GM18498 (cell line): Measurements from ENCODE around the gene FOXQ1.
"Not testable (repeated sequence)": the region's sequence is repeated elsewhere in the genome, so short reads cannot be mapped to it uniquely, and the experiment has no call there.

Source experiments
- ATAC-seq: cut with Tn5 transposase; IDR thresholded peaks from one replicate; pipeline ENCODE4 v1.9.1; 2021; ENCODE audit warnings: mild to moderate bottlenecking, moderate library complexity; ENCODE audit not compliant: unreplicated experiment

Gene FOXQ1

DNA sequence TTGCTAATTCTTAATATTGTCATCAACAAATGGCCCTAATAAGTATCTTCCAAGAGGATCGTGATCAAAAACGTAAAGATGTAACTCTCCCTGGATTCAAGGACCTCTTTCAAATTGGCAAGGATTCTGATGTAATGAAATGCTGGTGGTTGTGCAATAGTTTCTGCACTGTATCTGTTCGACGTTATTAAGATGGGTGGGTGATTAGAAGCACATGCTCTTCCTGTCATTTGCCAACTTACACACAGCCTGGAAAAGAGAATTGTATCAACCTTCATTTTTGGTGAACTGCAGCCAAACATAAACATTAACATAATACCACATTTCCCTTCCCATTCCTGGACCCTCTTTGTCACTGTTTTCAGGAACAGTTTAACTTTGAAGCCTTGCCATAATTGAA is 9.8 kb downstream of the FOXQ1 start:
- no peak for ATAC-seq

DNA sequence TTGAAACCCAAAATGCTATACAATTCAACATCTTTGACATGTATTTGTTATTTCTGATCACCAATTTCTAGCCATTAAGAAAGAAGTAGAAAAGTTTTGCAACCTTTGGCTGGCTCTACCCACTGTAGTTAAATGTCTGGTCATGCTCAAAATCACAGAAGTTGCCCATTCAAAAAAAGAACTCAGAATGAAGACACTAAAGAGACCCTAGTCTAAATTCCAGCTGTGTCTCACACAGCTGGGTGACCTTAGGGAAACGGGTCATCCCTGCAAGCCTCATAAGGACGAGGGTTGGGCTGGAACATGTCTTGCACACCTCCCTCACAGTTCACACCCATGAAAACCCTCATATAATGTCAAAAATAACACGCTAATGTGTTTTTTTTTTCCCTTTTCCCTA is 10.3 kb downstream of the FOXQ1 start:
- no peak for ATAC-seq

DNA sequence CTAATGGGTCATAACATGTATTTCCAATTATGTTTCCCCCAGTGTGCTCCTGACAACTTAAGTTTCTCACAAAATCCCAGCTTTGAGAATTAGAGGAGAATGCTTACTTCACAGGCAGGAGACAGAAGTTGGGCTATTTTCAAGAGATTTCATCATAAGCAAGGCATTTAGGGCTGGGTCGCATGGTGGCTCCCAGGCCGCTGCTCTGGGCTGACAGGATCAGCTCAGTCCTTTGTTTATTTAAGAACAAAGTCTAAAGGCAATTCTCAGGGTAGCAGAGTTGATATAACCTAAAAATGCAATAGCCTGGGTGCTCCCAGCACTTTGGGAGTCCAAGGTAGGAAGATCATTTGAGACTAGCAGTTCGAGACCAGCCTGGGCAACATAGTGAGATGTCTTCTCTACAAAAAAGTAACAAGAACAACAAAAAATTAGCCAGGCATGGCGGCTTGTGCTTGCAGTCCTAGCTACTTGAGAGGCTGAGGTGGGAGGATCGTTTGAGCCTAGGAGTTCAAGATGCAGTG is 10.9 kb downstream of the FOXQ1 start:
- no peak for ATAC-seq

DNA sequence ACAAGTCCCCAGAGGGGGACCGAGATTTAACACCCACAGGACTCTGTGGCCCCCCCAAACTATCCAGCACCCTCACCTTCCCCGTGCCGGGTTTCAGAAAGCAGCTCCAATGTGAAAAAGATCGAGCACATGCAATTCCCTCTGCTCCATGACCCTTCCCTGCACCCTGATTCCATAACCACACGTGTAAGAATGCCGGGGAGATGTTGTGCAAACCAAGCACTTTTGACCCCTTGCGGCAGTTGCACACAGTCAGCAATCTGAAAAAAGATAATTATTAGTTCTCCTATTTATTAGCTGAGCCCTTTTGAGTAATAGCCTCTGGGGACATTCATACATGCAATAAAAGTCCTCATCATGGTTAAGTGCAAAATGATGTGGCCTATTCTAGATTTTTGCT is 13.0 kb downstream of the FOXQ1 start:
- ATAC-seq: no peak

DNA sequence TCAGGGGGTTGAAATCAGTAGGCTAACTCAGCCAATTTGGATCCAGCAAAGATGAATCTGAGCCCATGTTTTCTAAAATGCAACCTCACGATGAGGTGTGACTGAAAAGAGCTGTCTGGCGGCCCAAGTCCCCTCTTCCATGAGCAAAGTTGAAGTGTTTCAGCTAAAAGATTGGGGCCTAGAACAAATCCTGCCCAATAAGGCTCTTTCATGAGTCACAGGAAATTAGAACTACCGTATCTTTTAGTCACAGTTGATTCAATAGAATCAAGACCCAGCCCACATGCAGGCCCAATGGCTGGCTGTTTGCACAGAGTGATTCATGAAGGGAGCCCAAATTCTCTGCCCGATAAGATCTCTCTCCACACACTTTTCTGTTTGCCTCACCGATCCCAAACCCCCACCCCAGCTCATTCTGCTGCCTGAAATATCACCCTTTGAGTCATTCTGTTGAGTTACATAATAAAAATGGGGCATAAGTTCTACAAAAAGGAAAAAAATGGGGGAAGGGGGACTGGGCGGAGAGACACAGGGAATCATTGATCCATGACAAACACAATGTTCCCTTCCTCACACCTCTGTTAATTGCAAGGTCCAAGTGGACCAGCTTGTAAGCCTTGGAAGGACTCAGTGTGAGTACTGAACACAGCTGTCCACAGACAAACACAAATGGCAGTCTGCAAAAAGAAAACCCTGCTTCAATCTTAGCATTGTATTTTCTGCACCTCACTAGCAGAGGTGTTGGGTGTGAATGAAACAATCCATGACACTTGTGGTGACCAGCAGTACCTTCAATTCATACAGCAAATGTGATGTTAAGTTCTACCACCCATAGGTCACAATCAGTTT is 13.8 kb downstream of the FOXQ1 start:
- no peak for ATAC-seq

DNA sequence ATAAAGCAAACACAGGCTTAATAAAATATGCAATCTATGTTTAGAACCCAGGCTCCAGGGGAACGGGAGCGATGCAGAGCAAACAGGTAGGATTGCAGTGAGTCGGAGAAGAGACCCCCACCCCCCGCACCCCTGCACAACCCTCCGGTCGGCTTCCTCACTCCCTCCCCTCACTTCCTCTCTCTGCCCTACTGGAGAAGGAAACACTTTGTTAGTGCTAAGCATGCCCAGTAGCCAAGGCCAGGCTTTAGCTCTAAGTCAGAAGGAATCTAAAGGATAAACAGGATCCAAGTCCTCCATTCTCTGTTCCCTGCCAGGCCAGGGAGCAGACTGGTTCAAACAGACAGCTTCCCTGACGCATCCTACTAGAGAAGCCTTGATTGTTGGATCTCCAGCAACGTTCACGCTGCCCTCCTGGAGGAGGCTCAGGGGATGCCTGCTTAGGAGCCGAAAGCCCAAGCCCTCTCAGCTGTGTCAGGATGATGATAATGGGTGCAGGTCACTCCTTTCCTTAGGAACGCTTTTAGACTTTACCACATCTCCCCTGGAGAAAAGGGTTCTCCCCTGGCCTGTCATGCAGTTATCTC is 14.7 kb downstream of the FOXQ1 start:
- no peak for ATAC-seq

DNA sequence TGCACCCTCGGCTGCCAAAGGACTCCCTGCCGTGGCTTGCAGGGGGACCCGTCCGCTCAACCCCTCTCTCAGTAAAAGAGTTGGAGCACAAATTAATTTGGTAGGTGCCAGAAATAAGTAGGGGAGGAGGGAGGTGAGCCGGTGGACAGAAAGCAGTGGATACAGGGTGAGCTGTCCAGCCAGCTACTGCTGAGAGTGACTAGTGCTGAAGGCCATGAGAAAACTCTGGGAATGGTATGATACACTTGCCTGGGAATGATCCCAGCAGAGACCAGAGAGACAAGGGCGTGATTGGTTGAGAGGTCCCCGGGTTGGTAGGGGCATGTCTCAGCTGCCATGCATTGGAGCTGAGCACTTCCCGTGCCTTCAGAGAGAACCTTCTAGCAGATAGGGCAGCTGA is 15.7 kb downstream of the FOXQ1 start:
- ATAC-seq: no peak

DNA sequence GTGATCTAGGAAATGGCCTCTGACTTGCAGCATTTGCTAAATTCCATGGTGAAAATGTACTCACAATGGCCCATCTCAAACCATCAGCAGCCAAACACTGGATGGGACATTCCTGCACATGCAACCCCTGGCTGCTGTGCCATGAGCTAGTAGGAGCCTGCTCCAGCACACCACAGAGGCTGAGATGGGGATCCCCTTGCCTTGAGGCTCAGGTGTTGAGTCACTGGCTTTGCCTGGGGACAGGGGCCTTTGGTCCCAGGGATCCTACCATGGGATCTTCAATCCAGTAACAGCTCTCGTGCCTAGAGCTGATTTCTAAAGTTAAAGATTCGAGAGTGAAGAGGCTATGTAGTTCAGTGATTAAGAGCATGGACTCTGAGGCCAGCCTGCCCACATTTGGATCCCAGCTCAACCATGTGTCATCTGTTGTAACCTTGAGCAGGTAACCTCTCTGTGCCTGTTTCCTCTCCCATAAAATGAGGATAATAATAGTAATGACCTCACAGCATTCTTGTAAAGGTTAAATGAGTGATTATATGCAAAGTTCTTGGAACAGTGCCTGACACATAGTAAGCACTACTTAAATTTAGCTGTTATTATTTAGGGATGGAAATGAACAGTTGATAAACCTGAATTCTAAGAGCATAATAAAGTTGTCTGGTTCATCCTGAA is 16.4 kb downstream of the FOXQ1 start:
- no peak for ATAC-seq

DNA sequence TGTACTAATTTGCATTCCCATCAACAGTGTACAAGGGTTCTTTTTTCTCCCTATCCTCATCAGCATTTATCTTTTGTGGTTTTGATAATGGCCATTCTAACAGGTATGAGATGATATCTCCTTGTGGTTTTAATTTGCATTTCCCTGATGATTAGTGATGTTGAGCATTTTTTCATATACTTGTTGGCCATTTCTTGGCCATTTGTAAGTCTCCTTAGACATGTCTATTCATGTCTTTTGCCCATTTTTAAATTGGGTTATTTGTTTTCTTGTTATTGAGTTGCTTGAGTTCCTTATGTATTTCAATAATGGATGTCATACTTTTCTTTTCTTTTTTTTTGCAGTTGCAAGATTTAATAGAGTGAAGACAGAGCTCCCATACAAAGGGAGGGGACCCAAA is 17.8 kb downstream of the FOXQ1 start:
- no peak for ATAC-seq

DNA sequence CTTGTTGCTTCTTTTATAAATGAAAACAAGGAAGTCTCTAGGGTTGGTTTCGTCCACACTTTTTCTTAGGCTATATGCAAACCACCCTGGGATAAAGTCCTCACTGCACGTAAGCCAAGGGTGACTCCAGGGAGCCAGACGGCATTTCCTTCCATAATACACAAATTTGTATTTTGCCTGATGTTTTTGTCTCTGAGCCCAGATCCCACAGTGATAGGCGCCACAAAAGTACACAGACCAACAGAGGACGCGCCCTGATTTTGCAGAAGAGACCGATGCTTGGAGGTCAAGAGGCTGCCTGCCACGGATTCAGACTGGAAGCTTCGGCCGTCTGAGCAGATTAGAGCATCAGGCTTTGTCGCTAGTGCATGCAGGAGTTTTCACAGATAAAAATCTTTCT is 22.8 kb downstream of the FOXQ1 start:
- no peak for ATAC-seq

DNA sequence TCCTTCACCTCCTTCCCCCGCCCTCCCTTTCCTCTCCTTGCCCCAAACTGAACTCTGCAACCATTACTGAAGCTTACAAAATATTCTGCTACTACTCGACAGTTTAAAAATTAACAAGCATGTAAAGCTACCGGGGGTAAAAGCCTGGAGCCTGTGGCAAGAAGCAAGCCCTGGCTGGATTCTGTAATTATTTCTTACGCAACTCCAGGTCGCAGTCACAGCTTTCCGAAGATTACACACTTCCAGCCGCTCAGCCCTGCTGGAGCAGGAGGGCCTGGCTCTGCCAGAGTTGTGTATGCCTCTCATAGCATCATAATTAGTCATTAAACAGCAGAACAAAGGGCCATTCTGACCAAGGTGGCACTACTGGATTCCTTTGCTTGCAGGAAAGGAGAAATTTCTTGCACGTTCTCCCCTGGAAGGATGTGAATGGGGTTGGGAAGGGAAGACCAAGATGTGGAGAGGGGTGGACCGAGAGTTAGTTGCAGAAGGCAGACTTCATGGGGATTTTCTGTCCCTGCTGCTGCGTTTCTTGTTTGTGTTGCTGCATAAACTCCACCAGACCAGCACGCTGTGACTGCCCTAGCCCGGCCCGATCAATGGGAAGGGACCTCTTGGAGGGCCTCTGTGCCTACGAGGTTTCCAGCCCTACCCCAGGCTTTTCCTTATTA is 23.6 kb downstream of the FOXQ1 start:
- no peak for ATAC-seq

DNA sequence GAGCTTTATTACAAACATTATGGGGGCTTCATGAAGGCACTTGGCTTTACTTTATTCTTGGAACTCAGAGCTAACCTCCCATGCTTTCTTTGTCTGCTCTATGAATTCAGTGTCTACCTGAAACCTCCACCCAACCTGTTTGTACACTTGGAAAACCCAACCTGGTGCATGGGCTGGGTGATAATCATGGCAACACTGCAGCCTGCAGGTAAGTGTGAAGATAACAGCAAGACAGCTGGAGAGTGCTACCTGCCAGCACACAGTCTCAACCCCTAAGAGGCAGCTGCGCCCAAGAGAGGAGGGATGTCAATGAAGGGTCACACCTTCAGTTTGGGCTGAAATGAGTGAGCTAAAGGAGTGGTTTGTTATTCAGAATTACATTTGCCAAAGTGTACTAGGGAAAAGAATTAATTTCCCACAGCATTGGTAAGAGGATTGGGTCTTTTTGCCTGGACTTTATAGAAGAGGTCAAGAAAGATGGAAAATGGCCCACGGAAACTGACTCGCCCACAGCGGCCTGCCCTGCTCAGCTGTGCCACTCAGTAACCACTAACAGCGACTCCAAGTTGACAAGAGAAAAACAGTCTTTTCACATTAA is 24.4 kb downstream of the FOXQ1 start:
- no peak for ATAC-seq

DNA sequence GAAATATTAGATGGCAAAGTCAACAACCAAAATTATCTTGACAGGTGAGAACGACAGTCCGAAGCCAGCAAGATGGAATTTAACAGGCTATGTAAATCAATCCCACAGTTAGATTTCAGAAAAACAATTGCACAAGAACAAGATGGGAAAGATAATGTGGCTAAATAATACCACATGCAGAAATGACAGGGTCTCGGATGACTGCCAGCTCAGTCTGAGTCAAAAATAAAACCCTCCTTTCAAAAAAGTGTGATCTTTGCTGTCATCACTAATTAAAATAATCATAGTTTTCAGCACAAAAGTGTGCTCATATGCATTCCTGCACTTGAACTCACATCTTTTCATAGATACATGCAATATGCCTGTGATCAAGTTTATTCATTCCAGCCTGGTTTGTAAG is 25.9 kb downstream of the FOXQ1 start:
- no peak for ATAC-seq

DNA sequence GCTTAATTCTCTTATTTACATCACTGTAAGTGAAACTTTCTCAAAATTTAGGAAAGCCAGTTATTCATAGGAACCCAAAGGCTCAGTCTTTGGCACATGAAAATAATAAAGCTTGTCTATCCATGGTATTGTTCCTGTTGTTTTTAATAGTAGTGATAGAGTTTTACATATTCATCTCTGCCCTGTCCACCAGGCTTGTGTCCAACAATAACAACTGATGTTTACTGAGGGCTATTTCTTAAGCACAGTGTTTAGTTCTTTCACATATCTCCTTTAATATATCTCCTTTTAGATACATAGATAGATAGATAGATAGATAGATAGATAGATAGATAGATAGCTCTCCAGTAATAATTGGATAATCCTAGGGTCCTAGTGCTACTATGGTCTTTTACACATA is 34.2 kb downstream of the FOXQ1 start:
- ATAC-seq: no peak

DNA sequence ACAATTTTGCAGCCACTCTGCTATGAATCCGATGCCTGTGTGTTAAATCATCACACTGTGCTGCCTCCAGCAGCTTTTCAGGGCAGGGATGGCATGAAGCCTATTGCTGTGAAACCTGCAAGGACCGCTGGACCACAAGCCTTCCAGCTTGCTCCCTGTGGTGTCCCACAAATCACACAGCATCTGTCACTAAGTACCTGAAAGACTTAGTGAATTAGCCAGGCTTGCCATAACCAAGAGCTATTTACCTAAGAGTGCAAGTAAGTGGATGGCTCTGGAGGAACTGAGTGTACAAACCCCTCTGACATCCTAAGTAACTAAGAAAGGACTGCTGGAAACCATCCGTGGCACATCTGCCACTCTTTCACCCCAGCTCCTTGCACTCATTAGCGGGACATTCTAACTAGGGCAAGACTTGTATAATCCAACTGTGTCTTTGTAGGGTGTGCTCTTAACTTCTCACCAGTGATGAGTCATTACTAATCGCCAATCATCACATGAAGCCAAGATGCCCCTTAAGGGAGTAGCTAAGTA is 34.7 kb downstream of the FOXQ1 start:
- no peak for ATAC-seq

DNA sequence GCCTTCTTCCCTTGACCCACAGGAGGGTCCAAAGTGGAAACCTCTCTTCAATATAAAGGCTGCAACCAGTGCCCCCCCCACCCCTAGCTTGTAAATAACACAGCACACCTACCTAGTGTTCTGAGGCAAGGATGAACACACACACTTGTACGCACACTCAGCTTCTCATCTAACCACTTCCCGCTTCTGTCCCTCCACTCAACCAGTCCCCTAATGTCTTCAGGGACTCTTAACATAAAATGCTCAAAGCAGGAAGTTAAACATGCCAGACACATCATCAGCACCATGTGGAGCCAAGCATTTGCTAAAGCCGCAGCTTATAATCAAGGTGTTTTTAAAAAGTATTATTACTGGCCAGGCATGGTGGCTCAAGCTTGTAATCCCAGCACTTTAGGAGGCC is 35.3 kb downstream of the FOXQ1 start:
- no peak for ATAC-seq

DNA sequence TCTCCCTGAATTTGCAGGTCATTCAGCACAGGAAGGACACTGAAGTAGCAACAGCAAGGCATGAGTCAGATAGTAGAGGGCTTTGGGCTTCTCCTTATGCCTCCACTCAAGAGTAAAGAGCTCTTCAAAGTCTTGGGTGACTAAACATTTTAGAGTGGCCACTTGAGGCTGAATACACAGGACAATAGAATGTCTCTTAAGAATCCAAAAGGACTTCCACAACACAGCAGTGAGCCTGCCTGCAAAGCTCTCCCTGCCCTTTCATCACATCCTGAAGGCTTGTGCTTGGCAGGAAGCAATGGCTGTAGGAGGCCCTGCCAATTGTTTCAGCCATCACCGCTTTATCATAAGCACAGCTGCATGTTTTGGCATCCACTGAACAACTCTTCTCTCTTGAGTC is 36.8 kb downstream of the FOXQ1 start:
- no peak for ATAC-seq

DNA sequence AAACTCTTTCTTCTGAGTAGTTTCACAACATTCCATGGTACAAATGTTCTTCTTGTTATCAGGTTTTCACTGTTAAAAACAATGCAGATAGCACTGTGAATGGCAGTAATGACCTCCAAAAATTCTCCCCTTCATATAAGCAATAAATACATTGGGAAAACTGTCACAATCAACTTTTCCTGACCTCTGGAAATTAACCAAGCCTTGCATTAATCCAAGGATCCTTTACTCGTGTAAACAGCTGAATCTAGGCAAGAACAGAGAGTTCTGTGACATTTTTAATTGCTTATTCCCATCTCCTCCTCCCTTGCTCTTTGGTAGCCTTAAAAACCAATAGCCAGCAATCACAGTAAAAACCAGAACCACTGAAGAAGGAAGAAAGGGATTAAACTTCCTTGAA is 37.8 kb downstream of the FOXQ1 start:
- no peak for ATAC-seq

DNA sequence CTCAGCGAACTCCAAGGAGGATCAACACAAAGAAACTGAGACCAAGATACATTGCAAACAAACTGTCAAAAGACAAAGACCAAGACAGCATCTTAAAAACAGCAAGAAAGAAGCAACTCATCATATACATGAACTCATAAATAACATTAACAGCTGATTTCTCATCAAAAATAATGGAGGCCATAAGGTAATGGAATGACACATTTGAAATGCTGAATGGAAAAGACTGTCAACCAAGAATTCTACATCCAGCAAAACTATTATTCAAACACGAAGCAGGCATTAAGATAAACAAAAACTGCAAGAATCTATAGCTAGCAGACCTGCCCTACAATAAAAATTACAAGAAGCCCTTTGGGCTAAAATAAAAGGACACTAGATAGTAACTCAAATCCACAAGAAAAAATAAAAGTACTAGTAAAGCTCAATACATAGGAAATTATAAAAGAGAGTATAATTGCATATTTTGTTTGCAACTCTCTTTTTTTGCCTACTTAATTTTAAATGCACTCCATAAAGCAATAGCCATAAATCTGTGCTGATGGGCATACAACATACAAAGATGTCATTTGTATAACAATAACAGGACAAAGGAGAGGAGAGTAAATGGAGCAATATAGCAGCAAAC is 39.6 kb downstream of the FOXQ1 start:
- ATAC-seq: no peak

DNA sequence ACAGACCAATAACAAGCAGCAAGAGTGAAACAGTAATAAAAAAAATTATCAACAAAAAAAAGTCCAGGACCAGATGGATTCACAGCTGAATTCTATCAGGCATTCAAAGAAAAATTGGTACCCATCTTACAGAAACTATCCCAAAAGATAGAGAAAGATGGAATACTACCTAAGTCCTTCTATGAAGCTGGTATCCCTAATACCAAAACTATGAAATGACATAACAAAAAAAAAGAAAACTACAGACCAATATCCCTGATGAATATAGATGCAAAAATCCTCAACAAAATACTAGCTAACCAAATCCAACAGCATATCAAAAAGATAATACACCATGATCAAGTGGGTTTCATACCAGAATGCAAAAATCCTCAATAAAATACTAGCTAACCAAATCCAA is 43.2 kb downstream of the FOXQ1 start:
- not testable (repeated sequence) for ATAC-seq
